ENCODE measurements around the gene HCRTR2.

The HCRTR2 gene

DNA sequence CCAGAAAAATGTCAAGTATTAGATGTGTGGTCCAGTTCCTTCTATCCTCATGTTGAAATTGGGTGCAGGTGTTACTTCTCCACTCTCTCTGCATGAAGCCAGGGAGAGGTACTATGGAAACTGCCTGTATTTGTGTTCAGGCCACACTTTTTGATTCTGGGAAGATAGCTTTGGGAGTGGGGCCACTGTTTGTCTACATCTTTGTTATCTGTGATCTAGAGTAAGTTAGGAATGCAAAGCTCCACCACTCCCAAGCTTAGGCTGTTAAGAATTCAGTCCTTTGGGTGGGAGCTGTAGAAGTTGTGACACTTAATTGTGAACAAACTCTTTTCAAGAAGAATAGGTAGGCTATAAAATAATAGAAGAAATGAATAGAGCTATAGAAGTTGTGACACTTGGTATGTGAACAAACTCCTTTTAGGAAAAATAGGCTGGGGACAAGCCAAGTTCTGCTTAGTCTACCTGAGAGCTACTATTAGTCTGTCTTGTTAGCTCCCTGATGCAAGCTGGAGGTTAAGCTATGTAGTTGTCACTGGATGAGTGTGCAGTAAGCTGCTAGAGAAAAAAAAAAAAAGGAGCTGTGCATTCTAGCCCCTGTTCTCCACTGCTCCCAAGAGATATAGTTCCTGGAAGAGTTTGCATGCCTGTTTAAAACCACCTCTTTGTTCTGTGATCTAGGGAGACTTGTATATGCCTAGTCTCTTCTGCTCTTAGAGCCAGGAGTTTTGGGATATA, 145.8 kb downstream of the HCRTR2 start:
- in situ Hi-C loops (cut with MboI; ENCODE audit: low sequenced_read_pairs), result no loop called here

DNA sequence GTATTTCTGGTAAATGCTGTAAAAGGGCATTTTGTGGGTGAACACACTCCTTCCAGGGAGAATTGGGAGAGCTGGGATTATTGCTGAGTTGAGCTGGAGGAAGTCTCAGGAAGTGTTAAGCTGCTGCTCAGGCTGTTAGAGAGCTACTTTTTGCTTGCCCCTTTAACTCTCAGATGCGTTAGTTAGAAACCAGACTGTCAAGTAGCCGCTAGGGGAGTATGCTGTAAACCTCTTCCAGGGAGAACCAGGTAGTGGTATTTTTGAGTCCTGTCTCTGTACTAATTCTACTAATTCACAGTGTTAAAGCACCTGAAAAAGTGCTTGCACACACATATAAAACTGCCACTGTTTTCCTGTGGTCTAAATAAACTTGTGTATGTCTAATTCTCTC, 146.4 kb downstream of the HCRTR2 start:
- in situ Hi-C loops (cut with MboI; ENCODE audit: low sequenced_read_pairs), result no loop called here

DNA sequence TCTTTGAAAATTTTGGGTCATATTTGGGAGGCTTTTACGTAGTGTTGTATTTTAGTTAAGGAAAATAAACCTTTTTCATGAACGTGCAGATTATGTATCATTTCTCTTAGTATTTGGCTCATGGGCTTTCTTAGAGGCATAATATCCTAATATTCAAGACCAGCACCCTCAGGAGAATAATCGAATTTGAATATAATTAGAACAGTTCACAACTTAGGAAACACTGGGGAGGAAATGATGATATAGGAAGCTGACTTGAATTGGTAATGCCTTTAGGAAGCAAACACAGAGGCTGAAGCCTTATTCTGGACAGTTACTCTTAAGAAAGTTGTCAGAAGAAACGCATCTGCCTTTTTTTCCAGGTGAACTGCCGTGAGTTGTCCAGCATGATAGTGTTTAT, 152.9 kb downstream of the HCRTR2 start, which contains the start of gene GFRAL:
GFRAL (plus strand) TSS at position 301 of the 400 bp plus-strand sequence; CDS start at position 387, 86 bp downstream.
- in situ Hi-C loops (cut with MboI; ENCODE audit: low sequenced_read_pairs), result no loop called here
